GM12865 (cell line): ENCODE measurements around the gene ITGAE.

Experiments
- DNase-seq: peaks from one replicate; pipeline ENCODE4 v3.0.0; 2010; ENCODE audit warnings: low read depth
- H3K4me3 ChIP-seq: 2 replicates; pipeline ENCODE4 v1.5.1; 2011; ENCODE audit warnings: mild to moderate bottlenecking, low read depth, low read length, control low read depth
- TF ChIP-seq, protein P1 (sequence below): IDR thresholded peaks from 2 replicates; pipeline ENCODE4 v1.5.1; 2011; ENCODE audit warnings: low read length, control low read depth, low read depth, inconsistent platforms; ENCODE audit not compliant: insufficient read depth; ENCODE audit errors: missing control alignments

Gene ITGAE

DNA sequence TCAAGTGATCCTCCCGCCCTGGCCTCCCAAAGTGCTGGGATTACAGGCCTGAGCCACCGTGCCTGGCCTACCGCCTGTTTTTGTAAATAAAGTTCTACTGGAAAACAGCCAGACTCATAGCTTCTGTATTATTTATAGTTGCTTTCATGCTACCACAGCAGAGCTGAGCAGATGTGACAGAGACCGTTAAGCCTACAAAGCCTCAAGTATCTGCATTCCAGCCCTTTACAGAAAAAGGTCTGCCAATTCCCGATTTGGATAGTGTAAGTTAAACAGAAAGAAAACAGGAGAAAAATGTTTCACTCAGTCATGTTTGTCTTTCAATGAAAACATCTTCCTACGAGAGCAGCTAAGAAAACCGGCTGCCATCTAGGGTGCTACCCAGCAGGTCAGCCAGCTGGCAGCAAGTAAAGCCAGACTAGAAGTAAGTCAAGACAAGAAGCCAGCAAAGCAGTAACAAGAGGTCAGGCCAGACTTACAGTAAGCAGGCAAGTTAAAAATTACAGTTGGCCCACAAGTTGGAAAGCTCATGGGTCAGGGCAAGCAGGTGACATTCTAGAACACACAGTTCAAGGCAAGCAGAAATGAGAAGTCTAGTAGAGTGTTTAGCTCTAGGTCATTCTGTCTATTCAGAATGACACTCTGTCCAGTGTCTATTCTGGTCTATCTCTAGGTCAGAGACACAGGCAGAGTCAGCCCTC lies 27.3 kb upstream of the ITGAE start:
- no peak overlapping the region for H3K4me3 ChIP-seq
- TF ChIP-seq, protein P1, sequence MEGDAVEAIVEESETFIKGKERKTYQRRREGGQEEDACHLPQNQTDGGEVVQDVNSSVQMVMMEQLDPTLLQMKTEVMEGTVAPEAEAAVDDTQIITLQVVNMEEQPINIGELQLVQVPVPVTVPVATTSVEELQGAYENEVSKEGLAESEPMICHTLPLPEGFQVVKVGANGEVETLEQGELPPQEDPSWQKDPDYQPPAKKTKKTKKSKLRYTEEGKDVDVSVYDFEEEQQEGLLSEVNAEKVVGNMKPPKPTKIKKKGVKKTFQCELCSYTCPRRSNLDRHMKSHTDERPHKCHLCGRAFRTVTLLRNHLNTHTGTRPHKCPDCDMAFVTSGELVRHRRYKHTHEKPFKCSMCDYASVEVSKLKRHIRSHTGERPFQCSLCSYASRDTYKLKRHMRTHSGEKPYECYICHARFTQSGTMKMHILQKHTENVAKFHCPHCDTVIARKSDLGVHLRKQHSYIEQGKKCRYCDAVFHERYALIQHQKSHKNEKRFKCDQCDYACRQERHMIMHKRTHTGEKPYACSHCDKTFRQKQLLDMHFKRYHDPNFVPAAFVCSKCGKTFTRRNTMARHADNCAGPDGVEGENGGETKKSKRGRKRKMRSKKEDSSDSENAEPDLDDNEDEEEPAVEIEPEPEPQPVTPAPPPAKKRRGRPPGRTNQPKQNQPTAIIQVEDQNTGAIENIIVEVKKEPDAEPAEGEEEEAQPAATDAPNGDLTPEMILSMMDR, result no peak
- no peak for DNase-seq

DNA sequence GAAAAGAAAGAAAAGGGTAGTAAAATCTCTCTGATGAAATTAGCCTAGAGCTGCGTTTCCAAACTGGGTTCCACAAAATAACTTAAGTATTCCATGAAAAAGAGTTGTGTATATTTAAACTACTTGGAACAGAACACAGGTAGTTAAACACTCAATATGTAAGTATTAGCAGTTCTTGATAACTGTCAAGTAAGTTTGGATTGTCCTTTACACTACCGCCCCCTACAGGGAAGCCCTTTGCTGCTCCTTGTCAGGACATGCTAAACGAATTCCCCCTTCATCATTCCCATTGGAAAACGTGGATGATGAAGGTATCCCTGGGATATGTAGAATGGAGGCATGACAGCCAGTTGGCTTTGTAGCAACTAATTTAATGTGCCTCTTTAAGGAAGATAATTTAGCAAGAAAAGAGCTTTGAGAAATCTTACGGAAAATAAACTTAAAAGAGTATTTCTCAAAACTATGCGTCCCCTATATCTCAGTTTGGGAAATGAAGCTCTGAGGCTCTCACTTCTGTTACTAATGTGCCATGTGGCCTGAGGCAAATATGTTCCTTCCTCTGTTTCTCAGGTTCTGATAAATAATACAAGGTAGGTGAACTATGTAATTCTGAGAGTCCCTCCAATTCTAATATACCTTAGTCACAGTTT lies 26.3 kb upstream of the ITGAE start:
- no peak overlapping the region for H3K4me3 ChIP-seq
- TF ChIP-seq, protein P1, result peak; percentile 86
- DNase-seq, result peak; percentile 80

- DNase-seq, result no peak
- H3K4me3 ChIP-seq, result no peak overlapping the region
- TF ChIP-seq, protein P1, result no peak
These were observed 25.2 kb upstream of the ITGAE start for GRCh38 chr17:3826191-3826590.

GRCh38 chr17:3821101-3821500 lies 20.1 kb upstream of the ITGAE start:
- no peak overlapping the region for H3K4me3 ChIP-seq
- no peak for DNase-seq
- TF ChIP-seq, protein P1, result no peak

DNA sequence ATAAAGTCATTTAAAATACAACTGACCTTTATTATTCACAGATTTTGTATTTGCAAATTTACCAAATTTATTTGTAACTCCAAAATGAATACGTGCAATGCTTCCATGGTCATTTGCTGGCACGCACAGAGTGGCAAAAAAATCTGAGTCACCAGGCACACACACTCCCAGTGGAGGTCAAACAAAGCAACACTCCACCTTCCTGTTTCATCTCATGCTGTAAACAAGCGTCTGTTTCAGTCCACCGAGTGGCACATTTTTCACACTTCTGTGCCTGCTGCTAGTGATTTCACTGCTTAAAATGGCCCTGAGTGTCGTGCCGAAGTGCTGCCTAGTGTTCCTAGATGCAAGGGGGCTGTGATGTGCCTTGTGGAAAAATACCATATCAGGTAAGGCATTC lies 17.8 kb upstream of the ITGAE start:
- TF ChIP-seq, protein P1, result no peak
- peak; percentile 44 for DNase-seq
- H3K4me3 ChIP-seq, result no peak overlapping the region

DNA sequence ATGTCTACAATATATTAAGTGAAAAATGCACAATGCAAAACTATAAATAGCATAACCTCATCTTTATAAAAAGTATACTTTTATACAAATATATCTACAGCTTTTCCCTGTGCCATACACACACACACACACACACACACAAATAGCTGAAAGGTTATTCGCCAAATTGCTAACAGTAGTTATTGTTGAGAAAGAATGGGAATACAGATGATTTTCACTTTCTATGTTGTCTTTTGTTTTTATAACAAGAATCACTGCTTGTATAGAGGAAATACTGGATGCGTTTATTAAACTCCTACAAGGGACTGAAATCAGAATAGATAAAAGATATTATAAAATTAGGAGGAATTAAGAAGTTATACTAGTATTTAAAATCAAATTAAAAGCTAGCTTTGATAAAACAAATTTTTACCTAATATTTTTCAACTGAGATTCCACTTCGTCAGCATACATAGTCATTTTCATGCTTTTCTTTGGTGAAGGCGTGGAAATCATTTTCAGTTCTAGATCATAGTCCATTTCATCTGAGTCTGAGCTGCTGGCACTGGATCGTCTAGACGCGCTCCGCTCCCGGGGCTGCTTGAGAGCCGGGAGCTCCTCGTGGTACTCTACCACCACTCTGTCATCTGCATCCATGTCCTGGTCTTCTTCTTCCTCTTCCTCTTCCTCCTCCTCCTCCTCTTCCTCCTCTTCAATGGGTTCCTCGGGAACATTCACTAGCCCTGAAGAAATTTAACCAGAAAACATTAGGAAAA lies 17.0 kb upstream of the ITGAE start:
- no peak overlapping the region for H3K4me3 ChIP-seq
- DNase-seq, result no peak
- TF ChIP-seq, protein P1, result no peak

DNA sequence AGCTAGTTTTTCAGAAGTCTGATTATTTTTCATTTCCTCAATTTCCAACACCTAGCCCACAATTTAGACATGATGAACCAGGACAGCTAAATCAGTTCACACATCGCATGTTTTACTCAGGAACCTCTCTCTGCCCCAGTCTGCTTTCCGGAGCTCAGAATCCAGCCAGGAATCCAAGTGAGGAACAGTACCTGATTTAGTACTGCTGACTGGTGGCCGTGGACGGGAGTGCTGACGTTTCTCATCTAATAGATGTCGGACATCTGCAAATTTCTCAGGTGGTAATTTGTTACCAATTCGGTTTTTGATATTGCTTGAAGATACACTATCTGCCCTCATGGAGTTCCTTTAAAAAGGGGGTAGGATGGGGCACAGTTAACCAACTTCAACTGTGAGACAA lies 14.9 kb upstream of the ITGAE start:
- no peak for DNase-seq
- no peak overlapping the region for H3K4me3 ChIP-seq
- TF ChIP-seq, protein P1, result no peak
